Measurements from ENCODE around the gene MAGI2.

MAGI2 gene

DNA sequence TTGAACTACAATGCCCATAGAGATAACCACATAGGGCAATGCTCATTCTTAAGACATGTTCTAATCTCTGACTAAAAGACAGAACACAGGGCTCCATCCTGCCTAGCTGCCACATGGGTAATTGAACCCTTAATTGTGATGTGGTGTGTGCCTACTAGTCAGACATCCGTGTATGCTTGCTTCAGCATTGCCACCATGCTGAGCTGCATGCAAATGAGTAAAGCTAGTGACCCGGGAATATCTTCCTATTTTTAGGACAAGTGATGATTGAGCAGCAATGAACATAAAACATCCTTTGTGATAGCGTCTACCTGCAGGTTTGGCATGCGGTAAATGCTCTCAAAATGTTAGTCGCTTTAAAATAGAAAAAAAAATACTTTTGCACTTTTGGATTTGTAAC, 115.8 kb downstream of the MAGI2 start:
- Histone ChIP-seq H3K36me3 (replicated peaks in 1 of 2; ENCODE audit: control insufficient read depth in 2 of 2, insufficient read depth in 2 of 2, low read length in 2 of 2) (no peaks in the 10 kb centered on the region), H2BK5ac (ENCODE audit: low read length) (no peak overlapping the region), H4K8ac (ENCODE audit: low read depth, low read length) (no peak overlapping the region), H3K79me1 (ENCODE audit: low read depth, low read length) (no peaks in the 10 kb centered on the region), H3K27ac (replicated peaks; ENCODE audit: low read length) (no peak overlapping the region), H3K23ac (ENCODE audit: low read depth, low read length, poor library complexity) (no peak overlapping the region), H3K9me3 (replicated peaks in 1 of 2; ENCODE audit: control insufficient read depth in 2 of 2, insufficient read depth in 1 of 2, low read depth in 1 of 2, low read length in 2 of 2) (no peaks in the 10 kb centered on the region), H3K14ac (ENCODE audit: low read length) (no peak overlapping the region), H4K91ac (ENCODE audit: low read depth, low read length, poor library complexity) (no peak overlapping the region), H3K4me3 (ENCODE audit: low read length in 2 of 2) (no peak overlapping the region), H2AFZ (ENCODE audit: low read length) (no peak overlapping the region), H2BK120ac (ENCODE audit: low read depth, low read length) (no peak overlapping the region), H3K18ac (ENCODE audit: low read length) (no peak overlapping the region), H3K4me1 (ENCODE audit: control insufficient read depth in 2 of 2, insufficient read depth in 1 of 2, low read depth in 1 of 2, low read length in 2 of 2) (peaks cover 2 to 6% of the 10 kb centered on the region in 2 donors), H3K4me2 (ENCODE audit: insufficient read depth, low read length, poor library complexity, severe bottlenecking) (no peak overlapping the region), H2BK12ac (ENCODE audit: low read length) (no peak overlapping the region), H3K27me3 (ENCODE audit: control insufficient read depth in 3 of 3, insufficient read depth in 3 of 3, low read depth in 1 of 3, low read length in 3 of 3) (no peaks in the 10 kb centered on the region), H3K9ac (ENCODE audit: low read depth, low read length, poor library complexity) (no peak overlapping the region), H3K4ac (ENCODE audit: low read length) (no peak overlapping the region), H2BK15ac (ENCODE audit: low read length) (no peak overlapping the region), H2AK5ac (ENCODE audit: low read depth, low read length) (no peak overlapping the region)
- DNase-seq (ENCODE audit: low spot score), result no peak
- WGBS, 2 donors (ENCODE audit: extremely low coverage in 2 of 2, insufficient read length in 2 of 2, insufficient replicate concordance in 1 of 2), result no CpG with 5 or more reads among the region's 5 CpGs

DNA sequence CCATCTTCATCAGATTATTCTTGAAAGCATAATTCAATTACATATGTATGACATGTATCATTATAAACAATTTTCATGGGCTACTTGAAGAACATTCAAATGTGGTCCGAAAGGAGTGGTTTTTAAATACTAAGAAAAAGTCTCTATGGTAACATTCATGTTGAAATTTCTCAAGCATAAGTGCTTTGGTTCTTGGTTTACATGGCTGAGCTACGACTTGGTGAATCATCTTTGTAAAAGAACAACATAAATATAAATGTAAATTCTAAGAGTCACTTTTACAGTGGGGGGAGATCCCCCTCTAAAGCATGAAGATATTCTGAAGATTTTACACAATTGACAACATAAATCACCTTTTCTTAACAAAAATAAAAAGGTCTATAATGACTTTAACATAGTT, 118.6 kb downstream of the MAGI2 start:
- Histone ChIP-seq H4K8ac (ENCODE audit: low read depth, low read length) (no peak overlapping the region), H3K4ac (ENCODE audit: low read length) (no peak overlapping the region), H3K9me3 (replicated peaks in 1 of 2; ENCODE audit: control insufficient read depth in 2 of 2, insufficient read depth in 1 of 2, low read depth in 1 of 2, low read length in 2 of 2) (no peaks in the 10 kb centered on the region), H2BK15ac (ENCODE audit: low read length) (no peak overlapping the region), H3K27me3 (ENCODE audit: control insufficient read depth in 3 of 3, insufficient read depth in 3 of 3, low read depth in 1 of 3, low read length in 3 of 3) (no peaks in the 10 kb centered on the region), H3K23ac (ENCODE audit: low read depth, low read length, poor library complexity) (no peak overlapping the region), H3K4me3 (ENCODE audit: low read length in 2 of 2) (no peak overlapping the region), H2BK5ac (ENCODE audit: low read length) (no peak overlapping the region), H3K9ac (ENCODE audit: low read depth, low read length, poor library complexity) (no peak overlapping the region), H3K27ac (replicated peaks; ENCODE audit: low read length) (no peak overlapping the region), H3K4me1 (ENCODE audit: control insufficient read depth in 2 of 2, insufficient read depth in 1 of 2, low read depth in 1 of 2, low read length in 2 of 2) (peaks cover 2 to 6% of the 10 kb centered on the region in 2 donors), H4K91ac (ENCODE audit: low read depth, low read length, poor library complexity) (no peak overlapping the region), H2AK5ac (ENCODE audit: low read depth, low read length) (no peak overlapping the region), H3K14ac (ENCODE audit: low read length) (no peak overlapping the region), H2BK120ac (ENCODE audit: low read depth, low read length) (no peak overlapping the region), H3K79me1 (ENCODE audit: low read depth, low read length) (no peaks in the 10 kb centered on the region), H2BK12ac (ENCODE audit: low read length) (no peak overlapping the region), H3K18ac (ENCODE audit: low read length) (no peak overlapping the region), H2AFZ (ENCODE audit: low read length) (no peak overlapping the region), H3K4me2 (ENCODE audit: insufficient read depth, low read length, poor library complexity, severe bottlenecking) (no peak overlapping the region), H3K36me3 (replicated peaks in 1 of 2; ENCODE audit: control insufficient read depth in 2 of 2, insufficient read depth in 2 of 2, low read length in 2 of 2) (no peaks in the 10 kb centered on the region)
- WGBS, 2 donors (ENCODE audit: extremely low coverage in 2 of 2, insufficient read length in 2 of 2, insufficient replicate concordance in 1 of 2), result no CpG with 5 or more reads among the region's 2 CpGs
- no peak for DNase-seq (ENCODE audit: low spot score)

DNA sequence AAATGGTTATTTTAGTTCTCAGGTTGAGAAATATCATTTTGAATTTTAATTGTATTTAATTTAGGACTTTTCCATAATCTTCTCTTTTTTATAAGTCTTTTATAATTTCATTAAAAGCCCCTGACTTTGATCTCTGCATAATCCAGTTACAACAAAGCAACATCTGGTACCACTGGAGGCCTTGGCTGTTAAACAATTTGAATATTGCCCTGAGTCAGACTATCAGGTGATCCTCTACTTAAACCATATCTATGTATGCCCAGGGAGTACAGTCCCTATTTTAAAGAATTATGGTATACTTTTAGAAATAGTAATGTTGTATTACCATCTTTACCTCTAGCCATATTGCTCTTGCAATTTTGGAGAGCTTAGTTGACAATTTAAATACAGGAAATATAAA, 119.1 kb downstream of the MAGI2 start:
- H3K27ac ChIP-seq (replicated peaks; ENCODE audit: low read length), result no peak overlapping the region
- no peak for DNase-seq (ENCODE audit: low spot score)
- no peak overlapping the region for H2AK5ac ChIP-seq (ENCODE audit: low read depth, low read length)

DNA sequence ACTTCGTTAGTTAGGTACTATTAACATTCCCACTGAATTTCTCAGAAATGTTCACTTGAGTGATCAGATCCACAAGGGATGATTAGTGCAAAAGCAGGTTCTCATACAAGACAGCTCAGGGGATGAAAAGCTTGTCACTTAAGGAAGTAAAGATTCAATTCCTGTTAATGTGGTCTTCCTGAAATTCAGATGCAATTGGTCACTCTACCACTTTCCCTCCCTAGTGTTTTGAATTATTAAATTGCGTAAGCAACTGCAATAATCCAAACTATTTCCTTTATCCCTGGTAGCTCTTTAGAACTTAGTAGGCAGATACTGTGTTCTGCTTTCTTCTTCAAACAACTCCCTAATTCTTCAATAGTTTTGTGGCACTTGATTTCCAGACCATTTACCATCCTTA, 121.4 kb downstream of the MAGI2 start:
- no CpG with 5 or more reads among the region's 2 CpGs for WGBS, 2 donors (ENCODE audit: extremely low coverage in 2 of 2, insufficient read length in 2 of 2, insufficient replicate concordance in 1 of 2)

More for the DNA sequence above, 119.1 kb downstream of the MAGI2 start:
- no peaks in the 10 kb centered on the region for H3K36me3 ChIP-seq (replicated peaks in 1 of 2; ENCODE audit: control insufficient read depth in 2 of 2, insufficient read depth in 2 of 2, low read length in 2 of 2)
- H3K9me3 ChIP-seq (replicated peaks in 1 of 2; ENCODE audit: control insufficient read depth in 2 of 2, insufficient read depth in 1 of 2, low read depth in 1 of 2, low read length in 2 of 2), result no peaks in the 10 kb centered on the region
- no peak overlapping the region for H3K18ac ChIP-seq (ENCODE audit: low read length)
- H2BK15ac ChIP-seq (ENCODE audit: low read length), result no peak overlapping the region
- H4K8ac ChIP-seq (ENCODE audit: low read depth, low read length), result no peak overlapping the region
- no peak overlapping the region for H2BK5ac ChIP-seq (ENCODE audit: low read length)
- H3K4me1 ChIP-seq (ENCODE audit: control insufficient read depth in 2 of 2, insufficient read depth in 1 of 2, low read depth in 1 of 2, low read length in 2 of 2), result peaks cover 2 to 6% of the 10 kb centered on the region in 2 donors
- H3K79me1 ChIP-seq (ENCODE audit: low read depth, low read length), result no peaks in the 10 kb centered on the region
- no peak overlapping the region for H3K4ac ChIP-seq (ENCODE audit: low read length)
- no peak overlapping the region for H3K4me2 ChIP-seq (ENCODE audit: insufficient read depth, low read length, poor library complexity, severe bottlenecking)
- H3K27me3 ChIP-seq (ENCODE audit: control insufficient read depth in 3 of 3, insufficient read depth in 3 of 3, low read depth in 1 of 3, low read length in 3 of 3), result no peaks in the 10 kb centered on the region
- no peak overlapping the region for H3K23ac ChIP-seq (ENCODE audit: low read depth, low read length, poor library complexity)
- H3K4me3 ChIP-seq (ENCODE audit: low read length in 2 of 2), result no peak overlapping the region
- H2BK12ac ChIP-seq (ENCODE audit: low read length), result no peak overlapping the region
- no peak overlapping the region for H3K14ac ChIP-seq (ENCODE audit: low read length)
- H2AFZ ChIP-seq (ENCODE audit: low read length), result no peak overlapping the region
- H2BK120ac ChIP-seq (ENCODE audit: low read depth, low read length), result no peak overlapping the region
- H3K9ac ChIP-seq (ENCODE audit: low read depth, low read length, poor library complexity), result no peak overlapping the region
- no peak overlapping the region for H4K91ac ChIP-seq (ENCODE audit: low read depth, low read length, poor library complexity)

More for the DNA sequence above, 121.4 kb downstream of the MAGI2 start:
- H2AFZ ChIP-seq (ENCODE audit: low read length), result no peak overlapping the region
- no peak overlapping the region for H3K4ac ChIP-seq (ENCODE audit: low read length)
- H3K23ac ChIP-seq (ENCODE audit: low read depth, low read length, poor library complexity), result no peak overlapping the region
- no peak overlapping the region for H3K4me3 ChIP-seq (ENCODE audit: low read length in 2 of 2)
- H3K79me1 ChIP-seq (ENCODE audit: low read depth, low read length), result no peaks in the 10 kb centered on the region
- no peak overlapping the region for H3K4me2 ChIP-seq (ENCODE audit: insufficient read depth, low read length, poor library complexity, severe bottlenecking)
- H3K9ac ChIP-seq (ENCODE audit: low read depth, low read length, poor library complexity), result no peak overlapping the region
- H2BK120ac ChIP-seq (ENCODE audit: low read depth, low read length), result no peak overlapping the region
- no peak overlapping the region for H4K8ac ChIP-seq (ENCODE audit: low read depth, low read length)
- H2BK5ac ChIP-seq (ENCODE audit: low read length), result no peak overlapping the region
- no peaks in the 10 kb centered on the region for H3K36me3 ChIP-seq (replicated peaks in 1 of 2; ENCODE audit: control insufficient read depth in 2 of 2, insufficient read depth in 2 of 2, low read length in 2 of 2)
- DNase-seq (ENCODE audit: low spot score), result no peak
- H3K9me3 ChIP-seq (replicated peaks in 1 of 2; ENCODE audit: control insufficient read depth in 2 of 2, insufficient read depth in 1 of 2, low read depth in 1 of 2, low read length in 2 of 2), result no peaks in the 10 kb centered on the region
- H2AK5ac ChIP-seq (ENCODE audit: low read depth, low read length), result no peak overlapping the region
- no peak overlapping the region for H3K18ac ChIP-seq (ENCODE audit: low read length)
- no peaks in the 10 kb centered on the region for H3K4me1 ChIP-seq (ENCODE audit: control insufficient read depth in 2 of 2, insufficient read depth in 1 of 2, low read depth in 1 of 2, low read length in 2 of 2)
- no peaks in the 10 kb centered on the region for H3K27me3 ChIP-seq (ENCODE audit: control insufficient read depth in 3 of 3, insufficient read depth in 3 of 3, low read depth in 1 of 3, low read length in 3 of 3)
- H2BK15ac ChIP-seq (ENCODE audit: low read length), result no peak overlapping the region
- H2BK12ac ChIP-seq (ENCODE audit: low read length), result no peak overlapping the region
- no peak overlapping the region for H4K91ac ChIP-seq (ENCODE audit: low read depth, low read length, poor library complexity)
- H3K27ac ChIP-seq (replicated peaks; ENCODE audit: low read length), result no peak overlapping the region
- H3K14ac ChIP-seq (ENCODE audit: low read length), result no peak overlapping the region

All from neuronal stem cell (in vitro differentiated cells).